ENCODE data around the gene TRIP13.

Gene TRIP13

GRCh38 chr5:943201-943917, 50.7 kb downstream of the TRIP13 start:
- no peak for DNase-seq

- DNase-seq = no peak
These were observed 51.4 kb downstream of the TRIP13 start for GRCh38 chr5:943918-944620.

GRCh38 chr5:944621-944927, 51.9 kb downstream of the TRIP13 start:
- DNase-seq = no peak

GRCh38 chr5:944992-945685, 52.5 kb downstream of the TRIP13 start:
- DNase-seq = no peak

- DNase-seq = no peak
These were observed 53.2 kb downstream of the TRIP13 start for GRCh38 chr5:945691-946551.

- no peak for DNase-seq
These were observed 54.3 kb downstream of the TRIP13 start for GRCh38 chr5:946720-947625.

- DNase-seq = no peak
These were observed 55.2 kb downstream of the TRIP13 start for GRCh38 chr5:947626-948471.

- DNase-seq = no peak
These were observed 56.0 kb downstream of the TRIP13 start for GRCh38 chr5:948472-949274.

- no peak for DNase-seq
These were observed 56.5 kb downstream of the TRIP13 start for GRCh38 chr5:949275-949543.

- DNase-seq = no peak
These were observed 57.3 kb downstream of the TRIP13 start for GRCh38 chr5:949815-950560.

GRCh38 chr5:951940-952596, 59.4 kb downstream of the TRIP13 start:
- DNase-seq = no peak

GRCh38 chr5:952597-953271, 60.0 kb downstream of the TRIP13 start:
- DNase-seq = no peak

GRCh38 chr5:953535-954449, 61.1 kb downstream of the TRIP13 start:
- DNase-seq = no peak

- no peak for DNase-seq
These were observed 63.4 kb downstream of the TRIP13 start for GRCh38 chr5:955886-956761.

- DNase-seq = no peak
These were observed 64.5 kb downstream of the TRIP13 start for GRCh38 chr5:956941-957747.

Measured in activated CD4-positive, alpha-beta T cell treated with anti-CD3 and anti-CD28 coated beads, Interleukin-2, amount 50 U/mL, for 1 hour (primary cell).